HTR-8/SVneo (cell line): ENCODE results near the gene OTOL1.
A peak's percentile ranks its signal among the peaks of the same experiment; 100 is the strongest.
"Not testable (repeated sequence)": the region's sequence is repeated elsewhere in the genome, so short reads cannot be mapped to it uniquely, and the experiment has no call there.

Source experiments
- DNase-seq: peaks from one replicate; pipeline ENCODE4 v3.0.0; 2011; ENCODE audit warnings: low spot score, mixed read lengths; ENCODE audit not compliant: insufficient read length
- FAIRE-seq: peaks from 2 replicates; lab custom pipeline; 2011; peaks lifted over from hg19 to GRCh38; lab: Jason Lieb, UNC

The OTOL1 gene

DNA sequence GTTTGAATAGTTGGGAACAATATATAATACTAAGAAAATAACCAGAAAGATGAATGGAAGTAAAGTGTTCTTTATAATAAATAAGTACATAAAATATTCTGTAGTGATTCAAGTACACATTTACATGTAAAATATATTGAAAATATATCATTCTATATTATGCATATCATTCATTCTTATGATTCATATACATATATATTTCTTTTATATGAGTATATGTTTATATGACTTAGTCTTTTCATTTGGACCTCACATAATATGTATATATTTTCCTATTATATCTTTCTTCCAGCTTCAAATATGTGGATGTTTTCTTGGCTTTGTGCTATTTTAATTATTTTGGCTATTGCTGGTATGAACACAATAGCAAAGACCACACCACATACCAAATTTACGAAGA is at the start of gene OTOL1:
OTOL1 (plus strand) TSS at position 301 of the 400 bp plus-strand sequence; CDS start at position 301, 0 bp downstream.
- DNase-seq: no peak
- FAIRE-seq: no peak

DNA sequence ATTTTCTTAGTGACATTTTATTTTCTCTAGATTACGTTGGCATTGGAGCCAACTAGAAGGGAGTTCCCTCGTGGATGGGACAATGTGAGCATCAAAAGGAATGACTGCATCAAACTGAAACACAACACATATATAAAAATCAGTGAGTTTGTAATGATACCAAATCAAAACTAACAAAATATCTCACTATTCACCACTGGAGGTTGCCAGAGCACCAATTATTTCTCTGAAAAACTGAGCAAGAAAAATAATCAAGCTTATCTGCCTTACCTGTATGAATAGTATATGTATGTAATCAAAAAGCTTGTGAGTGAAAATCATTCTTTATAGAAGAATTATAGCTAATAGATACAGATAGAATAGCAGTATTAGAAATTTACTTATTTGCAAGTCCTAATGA is 46.8 kb upstream of the OTOL1 start:
- no peak for FAIRE-seq
- no peak for DNase-seq

GRCh38 chr3:161452179-161452578 is 44.4 kb upstream of the OTOL1 start:
- FAIRE-seq: no peak
- DNase-seq: no peak

- FAIRE-seq (no peak), DNase-seq (no peak)
These were observed 42.0 kb upstream of the OTOL1 start for GRCh38 chr3:161454615-161455014.

- DNase-seq (no peak), FAIRE-seq (no peak)
These were observed 40.6 kb upstream of the OTOL1 start for GRCh38 chr3:161455962-161456361.

DNA sequence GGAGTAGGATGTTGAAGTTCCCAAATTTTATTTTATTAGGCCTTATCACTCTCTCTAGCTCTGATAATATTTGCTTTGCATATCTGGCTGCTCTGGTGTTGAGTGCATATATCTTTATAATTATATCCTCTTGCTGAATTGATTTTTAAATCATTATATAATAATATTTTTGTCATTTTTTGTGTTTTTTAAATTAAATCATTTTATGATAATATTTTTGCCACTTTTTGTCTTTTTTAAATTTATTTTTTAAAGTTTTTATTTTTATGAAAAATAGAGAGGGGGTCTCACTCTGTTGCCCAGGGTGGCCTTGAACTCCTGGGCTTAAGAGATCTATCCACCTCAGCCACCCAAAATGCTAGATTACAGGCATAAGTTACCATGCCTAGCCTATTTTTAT is 34.5 kb upstream of the OTOL1 start:
- DNase-seq: no peak
- FAIRE-seq: no peak

GRCh38 chr3:161471211-161471610 is 25.4 kb upstream of the OTOL1 start:
- DNase-seq (no peak), FAIRE-seq (no peak)

DNA sequence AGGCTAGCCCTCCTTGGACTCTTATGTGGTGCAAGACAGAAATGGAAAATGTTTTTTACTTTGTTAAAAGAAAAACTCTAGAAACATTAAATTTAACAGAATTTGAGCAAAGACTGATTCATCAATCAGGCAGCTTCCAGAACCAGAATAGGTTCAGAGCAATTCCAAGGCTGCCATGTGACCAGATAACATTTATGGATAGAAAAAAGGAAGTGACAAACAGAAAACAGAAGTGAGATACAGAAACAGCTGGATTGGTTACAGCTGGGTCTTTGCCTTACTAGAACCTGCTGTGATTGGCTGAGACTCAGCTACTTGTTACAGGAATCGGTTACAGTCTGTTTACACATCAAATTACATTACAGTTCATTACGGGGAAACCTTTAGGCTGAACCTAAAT is 22.5 kb upstream of the OTOL1 start:
- no peak for DNase-seq
- no peak for FAIRE-seq

DNA sequence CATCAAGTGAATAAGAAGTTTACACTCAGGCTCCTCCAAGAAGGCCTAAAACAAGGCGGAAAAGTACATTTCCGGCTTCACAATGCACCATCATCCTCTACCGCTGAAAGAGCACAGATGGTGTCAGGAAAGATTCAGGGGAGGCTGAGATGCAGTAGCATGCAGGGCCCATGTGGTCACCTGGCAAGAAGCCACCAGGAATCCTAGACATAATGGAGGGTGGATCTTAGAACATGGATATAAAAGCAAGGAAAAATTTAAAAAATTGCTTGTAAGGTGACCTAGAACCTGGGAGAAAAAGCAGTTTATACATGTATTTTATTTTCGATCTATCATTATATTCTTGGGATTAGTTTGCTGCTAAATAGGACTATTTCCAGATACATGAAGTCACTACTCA is 21.9 kb upstream of the OTOL1 start:
- no peak for FAIRE-seq

DNA sequence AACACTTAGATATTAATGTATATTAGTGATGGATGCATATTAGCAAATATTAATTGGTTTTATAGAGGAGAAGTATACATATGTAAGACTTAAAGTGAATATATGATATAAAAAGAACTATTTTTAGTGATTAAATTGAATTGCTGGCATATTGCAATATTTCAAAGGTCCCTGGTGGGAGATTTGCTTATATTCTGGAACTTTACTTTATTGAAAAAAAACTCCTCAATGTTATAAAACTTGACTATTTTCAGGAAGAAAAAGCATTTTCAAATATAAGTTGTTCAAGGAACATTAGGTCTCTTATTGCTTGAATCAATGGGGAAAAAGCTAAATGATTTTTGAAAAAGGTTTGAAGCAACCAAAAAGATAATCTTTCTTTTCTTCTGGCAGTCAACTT is 21.4 kb upstream of the OTOL1 start:
- DNase-seq (no peak), FAIRE-seq (no peak)

More for the DNA sequence above, 21.9 kb upstream of the OTOL1 start:
- no peak for DNase-seq

DNA sequence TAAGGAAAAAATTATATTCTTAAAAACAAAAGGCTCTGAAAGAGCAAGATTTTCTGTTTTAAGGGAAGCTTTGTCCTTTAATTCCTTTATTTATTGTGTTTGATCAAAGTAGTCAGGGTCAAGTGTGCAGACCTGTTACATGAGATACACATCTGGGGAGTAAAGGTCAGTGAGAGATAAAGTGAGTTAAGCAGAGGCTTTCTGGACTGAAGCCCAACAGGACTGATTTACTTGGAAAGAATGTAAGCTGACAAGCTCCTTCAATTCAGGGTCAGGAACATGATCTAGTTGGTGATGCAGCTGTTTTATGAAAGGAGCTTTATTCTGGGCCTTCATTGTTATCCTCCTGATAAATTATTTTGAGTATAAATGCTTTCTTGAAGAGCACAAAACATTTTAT is 20.7 kb upstream of the OTOL1 start:
- no peak for FAIRE-seq
- no peak for DNase-seq

DNA sequence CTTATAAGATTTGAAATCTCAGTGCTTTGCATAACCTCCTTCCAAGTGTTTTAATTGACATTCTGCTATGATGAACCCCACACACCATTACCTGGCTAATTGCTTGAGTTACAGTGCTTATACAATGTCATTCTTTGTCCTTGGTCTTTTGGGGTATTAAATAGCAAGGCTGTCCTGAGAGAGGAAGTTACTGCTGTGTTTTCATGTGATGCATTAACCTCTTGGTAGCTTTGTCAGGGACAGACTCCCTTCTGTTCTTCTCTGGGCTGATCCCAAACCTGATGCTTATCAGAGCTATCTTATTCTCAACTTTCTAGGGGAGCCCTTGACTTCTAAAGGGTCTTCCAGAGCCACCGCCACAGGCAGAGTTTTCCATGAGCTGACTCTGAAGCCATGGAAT is 12.4 kb upstream of the OTOL1 start:
- FAIRE-seq: no peak
- DNase-seq: no peak

- peak; percentile 72 for FAIRE-seq
- DNase-seq: not testable (repeated sequence)
These were observed 8.3 kb upstream of the OTOL1 start for GRCh38 chr3:161488284-161488683.

DNA sequence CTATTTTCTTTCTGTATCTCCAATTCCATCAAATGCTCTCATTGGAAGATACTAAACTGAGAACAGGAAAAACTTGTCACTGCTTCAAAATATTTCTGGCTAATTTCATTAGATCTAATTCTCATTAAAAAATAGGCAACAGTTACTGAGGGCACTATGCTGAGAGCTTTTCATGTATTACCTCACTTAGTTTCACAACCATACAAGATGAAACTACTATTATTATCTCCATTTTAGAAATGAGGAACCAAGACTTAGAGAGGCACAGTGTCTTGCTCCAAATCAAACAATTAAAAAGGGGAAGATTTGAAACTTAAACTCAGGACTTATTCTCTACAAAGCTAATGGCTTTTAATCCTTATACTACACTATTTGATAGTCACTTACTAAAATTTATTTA is 7.2 kb upstream of the OTOL1 start:
- no peak for FAIRE-seq
- no peak for DNase-seq

GRCh38 chr3:161490845-161491244 is 5.8 kb upstream of the OTOL1 start:
- not testable (repeated sequence) for FAIRE-seq, DNase-seq

- DNase-seq (no peak), FAIRE-seq (no peak)
These were observed 1.8 kb downstream of the OTOL1 start for GRCh38 chr3:161498259-161498921.

- FAIRE-seq: no peak
These were observed 3.6 kb downstream of the OTOL1 start for GRCh38 chr3:161500068-161500796.

GRCh38 chr3:161503271-161503670 is 6.7 kb downstream of the OTOL1 start:
- no peak for DNase-seq
- FAIRE-seq: no peak

More at GRCh38 chr3:161500068-161500796, 3.6 kb downstream of the OTOL1 start:
- no peak for DNase-seq

DNA sequence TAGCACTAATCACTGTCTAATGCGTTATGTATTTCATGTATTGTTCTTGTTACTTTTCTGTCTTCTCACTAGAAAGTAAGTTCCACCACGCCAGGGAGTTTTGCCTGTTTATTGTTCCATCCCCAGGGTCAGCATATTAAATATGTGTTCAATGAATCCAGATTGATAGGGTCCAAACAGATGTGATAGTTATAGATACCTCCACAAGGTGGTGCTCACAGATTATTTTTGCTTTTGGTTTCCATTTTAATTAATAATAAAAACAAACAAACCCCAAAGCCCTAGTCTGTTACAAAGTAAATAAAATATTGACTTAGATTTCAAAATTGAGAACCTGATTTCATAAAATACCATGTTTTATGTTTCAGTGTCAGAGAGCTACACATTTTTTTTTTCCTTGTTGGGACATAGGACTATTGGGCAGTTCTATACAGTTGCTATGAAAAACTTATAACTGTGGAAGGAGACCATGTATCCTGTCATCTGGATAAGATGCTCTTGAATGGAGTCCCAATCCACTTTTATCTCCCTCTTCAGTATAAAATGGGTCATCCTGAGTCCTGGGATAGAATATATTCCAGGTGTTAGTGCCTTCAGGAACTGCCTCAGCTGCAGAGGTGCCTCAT is 12.4 kb downstream of the OTOL1 start:
- FAIRE-seq (no peak), DNase-seq (no peak)

DNA sequence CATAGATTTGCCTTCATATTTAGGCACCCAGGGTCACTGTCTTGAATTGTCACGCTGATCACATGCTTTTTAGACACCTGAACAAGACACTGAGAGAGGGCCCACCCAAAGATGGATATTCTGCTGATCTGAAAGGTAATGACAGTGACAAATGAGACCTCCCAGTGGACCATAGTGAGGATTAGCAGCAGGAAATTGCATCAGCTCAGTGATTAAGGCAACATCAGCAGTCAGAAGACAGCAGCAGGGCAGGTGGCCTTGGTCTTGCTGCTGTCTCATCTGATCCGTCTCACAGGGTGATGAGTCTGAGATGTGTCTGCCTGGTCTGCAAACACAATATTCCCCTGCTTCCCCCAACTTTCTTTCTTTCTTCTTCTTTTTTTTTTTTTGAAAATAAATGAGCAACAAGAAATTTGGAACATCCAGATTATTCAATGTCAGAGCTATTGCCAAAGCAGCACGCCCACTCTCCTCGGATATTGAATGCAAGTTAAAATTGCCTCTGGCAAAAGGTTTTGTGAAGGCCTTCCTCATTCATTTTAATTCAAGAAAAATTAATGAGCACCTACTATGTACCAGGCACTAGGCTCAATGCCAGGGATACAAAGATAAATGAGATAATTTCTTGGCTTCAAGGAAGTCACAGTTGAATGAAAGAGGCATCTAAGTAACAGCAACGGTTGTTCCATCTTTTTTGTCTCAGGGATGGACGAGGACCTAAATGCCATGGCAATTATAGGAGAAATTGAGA is 14.1 kb downstream of the OTOL1 start:
- no peak for DNase-seq
- no peak for FAIRE-seq

DNA sequence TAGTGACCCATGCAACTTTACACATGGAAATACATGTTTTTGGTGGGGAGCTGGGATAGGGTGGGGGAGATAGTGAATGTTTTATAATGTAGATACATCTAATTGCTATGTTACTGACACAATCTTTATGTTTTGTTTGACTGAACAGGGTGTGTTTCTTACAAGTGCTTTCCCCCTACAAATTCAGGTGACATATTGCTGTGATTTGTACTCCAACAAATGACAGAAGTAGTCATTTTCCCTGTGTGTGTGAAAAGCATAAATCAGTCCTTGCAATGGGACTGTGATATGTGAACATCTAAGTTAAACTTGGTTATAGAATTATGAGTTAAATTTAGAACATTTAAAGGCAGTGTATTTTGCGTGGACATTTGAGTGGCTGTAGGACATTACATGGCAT is 27.3 kb downstream of the OTOL1 start:
- DNase-seq (no peak), FAIRE-seq (no peak)
